ENCODE data around the gene DLGAP4.
"Not testable (repeated sequence)": the region's sequence is repeated elsewhere in the genome, so short reads cannot be mapped to it uniquely, and the experiment has no call there.

The DLGAP4 gene

DNA sequence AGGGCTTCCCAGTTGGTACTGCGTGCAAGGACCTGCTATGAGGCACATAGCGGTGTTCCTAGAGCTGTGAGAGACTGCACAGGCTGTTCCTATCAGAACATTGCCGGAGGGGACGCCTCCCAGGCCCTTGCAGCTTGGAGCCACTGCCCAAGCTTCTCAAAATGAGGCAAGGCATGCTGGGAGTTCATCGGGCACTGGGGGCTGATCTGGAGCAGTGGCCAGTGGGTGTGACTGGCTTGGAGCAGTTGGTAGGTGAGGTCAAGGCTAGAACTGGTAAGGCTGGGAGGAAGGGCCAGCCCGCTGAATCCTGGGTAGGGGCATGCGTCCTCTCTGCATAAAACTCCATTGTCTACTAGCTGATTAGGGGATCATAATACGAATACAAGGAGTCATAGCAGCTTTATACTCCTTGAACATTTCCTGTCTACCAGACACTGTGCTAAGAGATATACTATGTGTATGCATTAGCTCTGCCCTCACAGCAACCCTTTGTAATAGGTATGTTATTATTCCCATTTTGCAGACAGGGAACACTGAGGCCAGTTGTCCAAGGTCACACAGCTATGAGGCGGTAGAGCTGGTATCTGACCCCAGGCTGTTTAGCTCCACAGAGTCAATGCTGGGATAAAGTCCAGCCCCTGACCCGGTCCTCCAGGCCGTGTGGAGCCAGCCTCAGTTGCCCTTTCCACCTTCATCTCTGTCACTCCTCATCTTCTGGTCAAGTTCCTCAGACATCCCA is 53.7 kb downstream of the DLGAP4 start:
- DNase-seq, result no peak

DNA sequence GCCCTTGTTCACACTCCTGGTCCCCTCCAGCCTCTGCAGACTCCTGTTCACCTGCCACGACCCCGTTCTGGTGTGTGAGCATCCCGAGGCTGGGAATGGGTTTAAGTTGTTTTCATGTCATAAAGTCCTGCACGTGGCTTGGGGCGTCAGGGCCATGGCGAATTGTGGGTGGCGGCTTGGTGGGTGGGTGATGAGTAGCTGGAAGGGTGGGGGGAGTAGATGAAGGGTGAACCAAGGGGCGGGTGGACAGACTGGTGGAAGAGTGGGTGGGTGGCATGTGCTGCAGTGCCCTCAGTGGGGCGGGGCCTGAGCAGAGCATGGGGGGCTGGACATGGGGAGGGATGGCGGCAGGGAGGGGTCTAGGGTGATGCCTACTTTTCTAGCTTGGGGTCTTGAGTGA is 54.3 kb downstream of the DLGAP4 start:
- no peak for DNase-seq

DNA sequence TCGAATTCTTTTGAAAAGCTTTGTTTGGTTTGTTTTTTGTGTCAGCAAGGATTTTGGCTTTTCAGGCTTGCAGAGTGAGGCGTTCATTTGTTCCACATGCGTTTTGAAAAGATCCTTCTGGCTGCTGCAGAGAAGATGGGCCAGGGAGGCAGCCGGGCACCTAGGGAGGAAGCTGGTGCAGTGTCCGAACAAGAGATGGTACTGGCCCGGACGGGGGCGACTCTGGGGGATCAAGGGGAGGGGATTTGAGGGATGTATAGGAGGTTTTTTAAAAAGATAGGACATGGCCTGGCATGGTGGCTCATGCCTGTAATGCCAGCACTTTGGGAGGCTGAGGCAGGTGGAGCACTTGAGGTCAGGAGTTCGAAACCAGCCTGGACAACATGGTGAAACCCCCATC is 55.3 kb downstream of the DLGAP4 start:
- DNase-seq, result no peak

DNA sequence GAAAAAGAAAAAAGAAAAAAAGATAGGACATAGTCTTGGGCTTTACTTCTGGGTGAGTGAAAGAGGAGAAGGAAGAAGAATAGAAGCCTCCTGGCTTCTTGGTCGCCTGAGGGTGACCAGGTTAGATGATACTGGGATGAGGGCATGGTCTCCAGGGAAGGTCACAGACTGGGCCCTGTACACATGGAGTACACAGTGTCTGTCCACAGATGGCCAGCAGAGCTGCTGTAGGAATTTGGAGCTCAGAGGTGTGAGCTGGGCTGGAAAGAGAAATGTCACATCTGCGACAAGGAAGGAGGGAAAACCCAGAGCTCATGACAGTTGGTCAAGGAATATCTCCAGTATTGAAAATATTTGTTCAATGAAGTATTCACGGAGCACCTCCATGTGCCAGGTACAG is 56.1 kb downstream of the DLGAP4 start:
- DNase-seq, result no peak

DNA sequence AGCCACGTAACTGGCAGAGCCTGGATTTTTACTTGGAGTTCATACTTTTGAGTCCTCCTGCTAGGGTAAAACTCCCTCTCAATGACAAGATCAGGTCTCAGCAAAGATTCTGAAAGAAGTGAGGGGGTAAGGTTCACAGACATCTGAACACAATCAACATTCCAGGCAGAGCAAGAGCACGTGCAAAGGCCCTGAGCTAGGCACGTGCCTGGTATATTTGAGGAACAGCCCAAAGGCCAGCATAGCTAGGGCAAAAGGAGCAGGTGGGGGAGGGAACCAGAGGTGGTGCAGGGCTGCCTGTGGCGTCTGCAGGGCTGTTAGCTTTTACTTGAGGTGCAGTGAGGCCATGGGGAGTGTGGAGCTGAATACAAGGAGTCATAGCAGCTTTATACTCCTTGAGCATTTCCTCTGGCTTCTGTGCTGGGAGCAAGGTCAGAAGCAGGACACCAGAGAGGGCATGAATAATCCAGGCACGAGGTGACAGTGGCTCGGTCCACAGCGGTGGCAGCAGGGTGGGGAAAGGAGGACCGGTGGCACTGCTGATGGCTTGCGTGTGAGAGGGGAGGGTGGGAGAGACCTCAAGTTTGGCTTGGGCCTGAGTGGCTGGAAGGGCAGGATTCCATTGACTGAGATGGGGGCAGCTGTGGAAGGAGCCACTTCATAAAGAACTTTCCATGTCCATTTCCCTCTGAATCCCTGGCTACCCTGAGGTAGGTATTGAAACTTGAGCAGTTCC is 57.0 kb downstream of the DLGAP4 start:
- DNase-seq, result no peak

DNA sequence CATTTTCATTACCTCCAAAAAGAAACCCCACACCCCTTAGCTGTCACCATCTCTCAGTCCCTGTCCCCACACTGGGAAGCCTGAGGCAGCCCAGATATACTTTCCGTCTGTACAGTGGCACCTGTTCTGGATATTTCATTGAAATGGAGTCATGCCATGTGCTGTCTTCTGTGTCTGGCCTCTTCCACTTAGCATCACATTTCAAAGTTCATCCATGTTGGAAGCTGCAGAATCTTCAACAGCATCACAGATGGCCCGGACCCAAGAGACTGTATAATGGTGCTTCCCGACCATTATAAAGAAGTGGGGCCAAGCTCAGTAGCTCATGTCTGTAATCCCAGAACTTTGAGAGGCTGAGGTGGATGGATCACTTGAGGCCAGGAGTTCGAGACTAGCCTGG is 58.4 kb downstream of the DLGAP4 start:
- DNase-seq, result no peak

DNA sequence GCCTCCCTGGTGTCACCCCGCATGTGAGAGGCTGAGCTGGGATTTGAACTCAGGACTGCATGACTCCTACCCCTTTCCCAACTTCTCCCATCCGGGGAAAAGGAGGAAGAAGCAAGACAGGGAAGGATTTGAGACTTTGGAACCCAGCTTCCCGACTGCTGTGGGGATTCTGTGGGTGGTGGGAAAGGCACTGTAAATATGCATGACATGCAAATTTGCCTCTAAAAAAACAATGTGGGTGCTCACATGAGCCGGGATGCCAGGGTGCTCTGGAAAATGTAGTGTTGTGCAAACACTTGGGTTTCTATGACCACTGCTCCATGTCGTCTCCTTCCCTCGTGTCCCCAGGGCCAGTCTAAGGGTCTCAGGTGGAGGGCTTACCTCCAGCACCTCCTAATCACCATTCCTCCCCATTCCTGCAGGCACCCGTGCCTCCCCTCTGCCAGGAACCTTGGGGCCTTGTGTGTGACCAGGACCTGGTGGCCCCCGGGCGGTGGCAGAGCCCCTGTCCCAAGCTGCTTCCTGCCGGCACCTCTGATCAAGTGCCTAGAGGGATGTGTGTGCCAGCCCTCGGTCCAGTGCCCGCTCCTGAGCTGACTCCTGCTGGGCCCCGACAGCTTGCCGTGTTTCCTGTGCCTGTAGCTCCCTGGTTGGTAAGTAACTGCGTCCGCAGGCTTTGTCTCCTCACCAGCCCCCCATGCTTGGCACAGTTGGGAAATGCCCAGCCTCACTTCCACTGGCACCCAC is 60.7 kb downstream of the DLGAP4 start:
- DNase-seq, result no peak

DNA sequence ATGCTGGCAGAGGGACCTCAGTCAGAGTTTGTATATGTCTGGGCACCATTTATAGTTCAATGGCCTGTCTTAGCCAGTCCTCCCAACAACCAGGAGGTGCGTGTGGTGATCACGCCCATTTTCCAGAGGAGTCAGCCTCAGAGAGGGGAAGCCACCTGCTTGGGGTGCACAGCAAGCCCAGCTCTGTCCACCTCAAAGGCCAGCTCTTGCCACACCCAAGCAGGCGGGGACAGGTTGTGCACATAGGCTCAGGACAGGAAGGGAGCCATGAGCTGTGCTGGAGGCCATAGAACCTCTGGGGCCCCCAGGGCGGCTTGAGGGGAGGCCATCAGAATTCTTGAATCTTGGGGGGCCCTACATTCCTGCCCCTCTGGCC is 61.2 kb downstream of the DLGAP4 start:
- no peak for DNase-seq

DNA sequence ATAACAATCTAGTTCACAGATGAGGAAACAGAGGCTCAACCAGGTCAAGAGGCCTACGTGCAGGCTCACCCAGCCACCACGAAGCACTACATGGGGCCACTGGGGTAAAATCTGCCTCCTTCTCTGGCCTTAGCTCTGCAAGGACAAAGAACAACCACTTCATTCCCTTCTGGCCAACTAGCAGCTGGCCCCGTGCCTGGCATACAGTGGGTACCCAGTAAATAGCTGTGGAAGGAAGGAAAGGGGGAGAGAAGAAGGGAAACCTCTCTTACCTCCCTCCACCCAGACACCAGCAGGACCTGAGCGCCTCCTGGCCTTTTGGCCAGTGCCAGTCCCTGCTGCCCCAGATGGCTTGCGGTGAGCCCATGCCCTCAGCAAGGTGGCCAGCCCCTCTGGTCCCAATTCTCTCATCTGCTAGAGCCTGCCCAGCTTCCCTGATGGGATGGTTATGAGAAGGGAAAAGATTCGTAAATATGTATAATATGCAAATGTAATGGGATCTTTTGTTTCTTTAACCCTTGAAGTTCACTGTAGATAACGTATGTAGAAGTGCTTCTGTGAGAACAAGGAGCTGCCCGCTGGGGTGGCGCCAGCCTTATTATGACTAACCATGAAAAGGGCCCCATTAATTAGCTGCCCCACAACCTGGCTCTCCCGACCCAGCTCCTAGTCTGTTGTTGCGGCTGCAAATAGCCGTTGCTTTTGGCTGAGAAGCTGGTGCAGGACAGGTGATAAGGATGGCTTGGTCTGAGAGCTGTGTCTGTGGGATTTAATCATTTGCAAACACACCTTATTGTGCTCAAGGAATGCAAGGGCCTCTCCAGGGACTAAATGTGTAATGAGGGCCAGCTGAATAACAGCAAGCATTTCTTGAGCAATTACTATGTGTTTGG is 62.0 kb downstream of the DLGAP4 start:
- DNase-seq, result no peak

DNA sequence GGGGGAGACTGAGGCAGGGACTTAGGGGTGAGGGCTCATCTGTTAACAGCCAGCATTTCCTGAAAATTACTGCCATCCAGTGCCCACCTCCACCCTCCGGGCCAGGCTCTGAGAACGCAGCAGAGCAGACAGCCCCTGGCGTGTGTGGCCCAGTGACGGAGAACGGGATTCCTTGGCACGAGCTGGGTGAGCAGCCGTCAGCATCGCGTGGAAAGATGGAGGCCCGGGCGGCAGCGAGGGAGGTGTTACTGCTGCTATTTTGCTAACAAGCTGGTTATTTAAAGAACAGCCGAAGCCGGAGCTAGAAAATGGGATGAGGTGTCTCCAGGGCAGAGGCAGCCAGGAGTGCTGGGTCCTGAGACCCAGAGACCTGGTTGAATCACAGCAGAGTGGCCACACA is 62.7 kb downstream of the DLGAP4 start:
- DNase-seq, result no peak

DNA sequence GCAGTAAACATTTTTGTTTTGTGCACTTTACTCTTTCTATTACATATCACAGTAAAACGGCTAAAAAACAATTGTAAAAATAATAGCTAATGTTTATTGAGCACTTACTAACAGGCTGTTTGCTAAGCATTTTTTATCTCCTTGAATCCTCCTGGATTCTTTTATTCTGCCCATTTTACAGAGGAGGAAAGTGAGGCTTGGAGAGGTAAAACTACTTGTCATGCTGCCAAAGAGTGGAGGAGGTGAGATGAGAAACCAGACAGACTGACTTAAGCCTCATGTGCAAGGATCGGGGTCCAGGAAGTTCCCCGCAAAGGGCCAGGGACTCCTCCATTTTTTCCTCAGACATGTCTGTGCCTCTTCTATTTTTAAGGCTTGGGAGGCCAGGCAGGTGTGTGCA is 63.6 kb downstream of the DLGAP4 start:
- DNase-seq, result no peak

DNA sequence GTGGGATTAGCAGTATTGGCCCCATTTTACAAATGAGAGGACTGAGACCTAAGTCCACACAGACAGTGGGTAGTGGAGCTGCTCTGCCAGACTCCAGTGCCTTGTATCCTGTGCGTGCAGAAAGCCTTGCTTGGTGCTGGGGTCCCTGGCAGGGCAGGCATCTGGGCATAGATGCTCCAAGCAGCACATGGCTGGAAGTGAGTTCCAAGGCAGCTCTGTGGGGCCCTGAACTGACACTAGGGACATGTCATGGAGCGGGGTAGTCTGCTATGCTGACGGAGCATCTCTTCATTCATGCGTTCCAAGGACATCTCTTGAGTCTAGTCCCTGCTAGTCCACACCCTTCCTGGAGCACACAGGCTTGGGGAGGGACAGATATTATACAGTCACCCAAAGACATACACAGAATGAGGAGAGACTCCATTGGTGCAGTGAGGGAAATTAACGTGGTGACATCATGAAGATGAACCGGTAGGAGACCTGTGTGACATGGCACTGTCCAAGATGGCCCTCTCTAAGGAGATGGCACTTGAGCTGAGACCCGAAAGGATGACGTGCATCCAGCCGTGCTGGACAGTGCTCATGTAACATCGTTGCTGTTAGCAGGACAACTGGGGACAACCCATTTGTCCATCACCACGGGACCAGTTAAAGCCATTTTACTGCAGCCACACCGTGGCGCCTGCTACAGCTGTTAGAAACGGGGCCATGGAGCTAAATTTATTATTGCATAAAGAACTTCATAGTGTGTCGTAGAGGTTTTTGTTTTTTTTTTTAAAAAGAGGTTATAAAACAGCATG is 65.1 kb downstream of the DLGAP4 start:
- DNase-seq, result no peak

DNA sequence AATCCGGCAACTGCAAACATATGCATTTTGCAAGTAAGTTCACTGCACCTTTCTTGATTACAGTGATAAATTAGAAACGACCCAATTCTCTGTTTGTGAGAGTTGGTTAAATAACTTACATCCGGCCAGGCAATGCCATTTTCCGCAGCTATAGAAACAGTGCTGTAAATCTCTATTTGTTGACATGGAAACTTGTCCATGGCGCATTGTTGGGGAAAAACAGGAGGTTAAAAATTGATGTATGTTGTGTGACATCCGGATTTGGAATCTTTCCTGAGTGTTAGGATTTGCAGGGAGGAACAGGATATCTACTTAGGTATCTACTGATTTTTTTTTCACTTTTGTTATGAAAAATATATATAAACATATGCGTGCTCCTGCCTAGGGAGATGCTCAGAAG is 66.5 kb downstream of the DLGAP4 start:
- no peak for DNase-seq

DNA sequence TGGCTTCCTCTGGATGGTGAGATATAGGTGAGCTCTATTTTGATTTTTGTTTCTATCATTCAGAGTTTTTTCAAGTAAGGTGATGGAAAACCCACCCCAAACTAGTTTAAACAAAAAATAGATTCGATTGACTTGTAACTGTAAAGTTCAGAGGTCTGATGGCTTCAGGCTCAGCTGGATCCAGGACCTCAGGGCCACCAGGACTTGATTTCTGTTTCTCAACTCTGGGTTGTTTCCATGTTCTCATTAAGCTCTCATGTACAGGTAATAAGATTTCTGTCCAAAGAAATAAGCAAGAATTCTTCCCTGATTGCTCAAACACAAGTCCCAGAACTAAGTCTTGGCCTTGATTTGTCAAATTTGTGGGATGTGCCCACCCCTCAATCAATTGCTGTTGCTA is 67.0 kb downstream of the DLGAP4 start:
- DNase-seq, result no peak

DNA sequence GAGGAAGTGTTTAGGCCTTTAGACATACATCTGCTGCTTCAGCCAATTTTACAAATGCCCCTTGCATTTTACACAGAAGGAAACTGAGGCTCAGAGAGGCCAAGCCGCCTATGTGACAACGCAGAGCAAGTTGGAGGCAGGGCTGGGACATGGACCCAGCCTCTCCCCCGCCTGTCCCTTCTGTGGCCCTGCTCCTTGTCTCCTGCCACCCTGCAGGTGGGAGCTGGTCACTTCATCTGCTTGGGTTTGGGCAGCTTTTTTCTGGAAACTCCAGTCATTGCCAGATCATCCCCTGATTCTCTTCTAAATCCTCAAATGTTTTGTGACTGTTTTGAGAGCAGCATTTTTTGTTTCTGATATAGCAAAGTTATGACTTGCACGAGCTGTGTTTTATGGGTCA is 68.9 kb downstream of the DLGAP4 start:
- DNase-seq, result no peak

DNA sequence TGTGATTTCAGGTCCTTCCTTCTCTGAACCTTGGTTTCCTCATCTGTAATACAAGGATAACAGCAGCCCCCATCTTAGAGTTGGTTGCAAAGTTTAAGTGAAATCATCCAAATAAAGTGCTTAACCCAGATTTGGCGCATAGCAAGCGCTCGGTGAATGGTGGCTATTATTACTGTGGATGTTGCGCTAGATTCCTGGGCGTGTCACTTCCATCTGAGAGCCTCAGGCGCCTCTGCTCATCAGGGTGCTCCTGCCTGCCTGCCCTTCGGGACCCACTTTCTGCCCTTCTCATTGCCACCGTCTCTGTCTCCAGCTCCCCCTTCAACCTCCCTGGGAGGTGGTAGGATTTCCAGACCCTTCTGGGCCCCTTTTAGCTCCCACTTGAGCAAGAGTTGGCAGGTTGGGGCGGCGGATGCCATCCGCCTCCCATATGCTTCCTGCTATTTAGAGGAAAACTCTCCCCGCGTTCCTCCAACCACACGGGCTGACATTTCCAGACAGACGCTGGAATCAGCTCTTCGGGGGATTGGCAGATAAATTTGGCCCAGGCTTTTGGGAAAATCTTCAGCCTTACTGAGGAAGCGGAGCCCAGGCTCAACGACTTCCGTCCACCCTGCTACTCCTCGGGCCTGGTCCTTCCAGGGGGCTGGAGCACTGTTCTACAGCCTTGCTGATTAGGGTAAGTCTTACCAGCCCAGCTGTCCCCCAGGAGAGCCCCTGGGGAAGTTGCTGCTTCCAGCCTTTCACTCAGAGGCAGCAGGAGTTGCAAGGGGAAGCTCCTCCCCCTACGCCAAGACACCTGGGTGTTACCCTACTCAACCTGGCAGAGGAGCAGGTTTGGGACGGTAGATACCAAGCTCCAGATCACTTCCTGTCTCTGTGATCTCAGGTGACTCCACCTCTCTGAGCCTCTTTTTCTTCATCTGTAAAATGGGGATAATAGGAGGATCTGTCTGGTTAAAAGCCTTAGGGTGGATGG is 71.5 kb downstream of the DLGAP4 start:
- no peak for DNase-seq

DNA sequence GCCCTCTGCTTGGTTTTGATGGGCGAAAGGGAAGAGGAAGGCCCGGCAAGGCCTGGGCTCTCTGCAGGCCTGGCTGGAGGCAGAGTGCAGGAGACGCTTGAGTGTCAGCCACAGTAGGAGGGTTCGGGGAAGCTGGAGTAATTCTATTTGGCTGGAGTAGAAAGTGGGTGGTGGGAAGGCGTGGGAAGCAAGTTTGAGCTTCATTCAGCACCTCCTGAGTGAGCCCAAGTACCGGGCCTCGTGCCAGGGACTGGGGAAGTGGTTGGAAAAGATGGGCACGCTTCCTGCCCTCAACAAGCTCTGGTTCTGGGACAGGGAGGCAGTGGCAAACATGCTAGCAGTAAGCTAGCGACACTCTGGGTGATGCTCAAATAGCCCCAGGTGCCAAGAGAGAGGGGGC is 72.5 kb downstream of the DLGAP4 start:
- no peak for DNase-seq

DNA sequence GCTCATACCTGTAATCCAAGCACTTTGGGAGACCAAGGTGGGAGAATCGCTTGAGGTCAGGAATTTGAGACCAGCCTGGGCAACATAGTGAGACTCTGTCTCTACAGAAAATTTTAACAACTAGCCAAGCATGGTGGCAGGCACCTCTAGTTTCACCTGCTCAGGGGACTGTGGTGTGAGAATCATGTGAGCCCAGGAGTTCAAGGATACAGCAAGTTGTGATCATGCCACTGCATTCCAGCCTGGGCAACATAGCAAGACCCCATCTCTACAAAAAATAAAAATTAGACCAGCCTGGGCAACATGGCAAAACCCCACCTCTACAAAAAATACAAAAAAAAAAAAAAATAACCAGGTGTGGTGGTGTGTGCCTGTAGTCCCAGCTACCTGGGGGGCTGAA is 73.8 kb downstream of the DLGAP4 start:
- DNase-seq, result not testable (repeated sequence)

DNA sequence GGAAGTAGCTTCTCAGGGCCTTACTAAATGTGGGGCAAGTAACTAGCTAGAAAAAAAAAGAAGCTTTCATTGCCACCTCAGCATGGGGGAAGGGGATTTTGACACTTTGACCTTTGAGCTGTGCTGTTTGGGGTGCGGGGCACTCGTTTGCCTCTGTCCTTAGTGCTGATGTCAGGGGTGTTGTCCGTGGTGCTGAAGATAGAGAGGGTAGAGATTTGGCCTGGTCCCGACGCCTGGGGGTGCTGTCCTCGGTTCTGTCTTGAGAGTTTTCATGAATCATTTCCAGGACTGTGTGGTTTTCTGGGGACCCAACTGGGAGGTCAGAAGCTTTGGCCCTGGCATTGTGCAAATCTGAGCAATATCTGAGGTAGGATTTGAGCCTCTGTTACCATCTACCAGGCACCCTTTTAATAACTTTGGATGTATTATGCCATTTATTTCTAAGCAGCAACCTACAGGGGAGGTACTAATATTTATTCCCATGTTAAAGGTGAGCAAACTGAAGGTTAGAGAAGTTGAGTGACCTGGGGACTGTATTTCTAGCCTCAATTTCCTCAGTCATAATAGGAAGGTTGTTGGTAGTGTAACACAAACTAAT is 78.0 kb downstream of the DLGAP4 start:
- DNase-seq, result peak; percentile 40

DNA sequence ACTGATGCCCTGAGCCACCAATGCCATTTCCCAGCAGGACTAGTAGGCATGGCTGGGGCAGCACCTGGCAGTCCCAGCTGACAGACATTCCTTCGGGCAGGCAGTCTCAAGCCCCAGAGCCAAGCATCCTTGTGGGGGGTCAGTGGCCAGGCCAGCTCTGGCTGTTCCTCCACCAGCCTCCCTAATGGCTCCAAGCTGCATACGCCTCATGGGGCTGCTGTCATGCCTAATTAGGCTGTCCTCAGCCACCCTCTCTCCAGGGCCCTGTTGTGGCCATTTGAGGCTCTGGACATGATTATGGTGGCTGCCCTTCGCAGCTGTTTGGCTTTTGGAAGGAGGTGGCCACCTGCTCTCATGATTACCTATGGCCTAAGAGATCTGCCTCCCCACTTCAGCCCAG is 79.4 kb downstream of the DLGAP4 start:
- no peak for DNase-seq
